SU-DHL-6 (cell line): Measurements from ENCODE around the gene MATCAP1.

Source experiments
- H2AFZ ChIP-seq: fragments of 200-600 bp; sonication (generic); 2 replicates; pipeline ENCODE4 v1.6.1; 2014; ENCODE audit warnings: low read depth, mild to moderate bottlenecking, moderate library complexity, mixed read lengths, antibody characterized with exemption, low read length; ENCODE audit not compliant: severe bottlenecking
- H3F3A ChIP-seq: fragments of 200-600 bp; shearing (Covaris generic); 2 replicates; pipeline ENCODE4 v1.6.0; 2016; ENCODE audit warnings: antibody characterized with exemption, mild to moderate bottlenecking; ENCODE audit not compliant: insufficient read depth
- H3K27ac ChIP-seq: fragments of 200-600 bp; sonication (generic); 2 replicates; pipeline ENCODE4 v1.5.1; 2016; ENCODE audit warnings: low read depth, mild to moderate bottlenecking, low read length, moderate library complexity, mixed read lengths
- H3K27me3 ChIP-seq: fragments of 200-600 bp; sonication (generic), shearing (Covaris generic); 2 replicates; pipeline ENCODE4 v1.6.0; 2014; ENCODE audit warnings: mild to moderate bottlenecking, low read length
- H3K36me3 ChIP-seq: fragments of 200-600 bp; sonication (generic); 2 replicates; pipeline ENCODE4 v1.6.1; 2014; ENCODE audit warnings: mild to moderate bottlenecking, low read length, mixed read lengths
- H3K4me2 ChIP-seq: fragments of 300-600, 200-600 bp; shearing (Covaris generic), sonication (generic); 2 replicates; pipeline ENCODE4 v1.6.0; 2014; ENCODE audit warnings: low read length, low read depth, mild to moderate bottlenecking; ENCODE audit not compliant: poor library complexity, severe bottlenecking
- H3K4me3 ChIP-seq: fragments of 200-600 bp; sonication (generic); 2 replicates; pipeline ENCODE4 v1.5.1; 2014; ENCODE audit warnings: antibody characterized with exemption, low read length, mild to moderate bottlenecking, mixed read lengths; ENCODE audit not compliant: insufficient read depth, poor library complexity, severe bottlenecking
- H3K79me2 ChIP-seq: fragments of 200-600 bp; sonication (generic); 2 replicates; pipeline ENCODE4 v1.6.1; 2014; ENCODE audit warnings: mild to moderate bottlenecking, low read length, moderate library complexity; ENCODE audit not compliant: insufficient read depth
- H3K9ac ChIP-seq: fragments of 200-600 bp; sonication (generic); 2 replicates; pipeline ENCODE4 v1.7.0; 2014; ENCODE audit warnings: mild to moderate bottlenecking, low read length
- H3K9me2 ChIP-seq: fragments of 200-600 bp; sonication (generic); replicated peaks from 2 replicates; pipeline ENCODE4 v1.6.1; 2014; ENCODE audit warnings: low read length; ENCODE audit not compliant: insufficient read depth
- H3K9me3 ChIP-seq: fragments of 200-600 bp; sonication (generic); 2 replicates; pipeline ENCODE4 v1.6.1; 2014; ENCODE audit warnings: low read length, mixed read lengths; ENCODE audit not compliant: insufficient read depth
- H4K20me1 ChIP-seq: fragments of 200-600 bp; sonication (generic); 2 replicates; pipeline ENCODE4 v1.6.1; 2014; ENCODE audit warnings: low read depth, mild to moderate bottlenecking, antibody characterized with exemption, low read length, moderate library complexity, mixed read lengths
- EZH2phosphoT487 ChIP-seq: fragments of 200-600 bp; sonication (generic), shearing (Covaris generic); conservative IDR thresholded peaks from 2 replicates; pipeline ENCODE4 v1.6.1; 2018; ENCODE audit warnings: mild to moderate bottlenecking, antibody characterized with exemption, low read length, moderate library complexity, mixed read lengths
- TF ChIP-seq, protein P1 (sequence below): fragments of 200-600 bp; sonication (generic); IDR thresholded peaks from one replicate; pipeline ENCODE4 v1.5.1; 2017; ENCODE audit warnings: antibody characterized with exemption, mild to moderate bottlenecking, low read length, moderate library complexity; ENCODE audit not compliant: insufficient read depth, poor library complexity, severe bottlenecking

MATCAP1 gene

GRCh38 chr16:67129422-67129821, 54.3 kb downstream of the MATCAP1 start:
- Histone ChIP-seq H3K27ac (no peak overlapping the region), H3K4me2 (no peak overlapping the region), H4K20me1 (no peaks in the 10 kb centered on the region), H3K36me3 (0 out of 2 replicates have a peak, but pooled peaks cover 3% of the 10 kb centered on the region), H3K9ac (no peak overlapping the region), H3K9me2 (no peaks in the 10 kb centered on the region), H3K9me3 (no peaks in the 10 kb centered on the region), H3K27me3 (no peaks in the 10 kb centered on the region), H2AFZ (no peak overlapping the region), H3K4me3 (no peak overlapping the region), H3K79me2 (no peaks in the 10 kb centered on the region), H3F3A (no peaks in the 10 kb centered on the region)
- TF ChIP-seq EZH2phosphoT487: no peak
- TF ChIP-seq, protein P1, sequence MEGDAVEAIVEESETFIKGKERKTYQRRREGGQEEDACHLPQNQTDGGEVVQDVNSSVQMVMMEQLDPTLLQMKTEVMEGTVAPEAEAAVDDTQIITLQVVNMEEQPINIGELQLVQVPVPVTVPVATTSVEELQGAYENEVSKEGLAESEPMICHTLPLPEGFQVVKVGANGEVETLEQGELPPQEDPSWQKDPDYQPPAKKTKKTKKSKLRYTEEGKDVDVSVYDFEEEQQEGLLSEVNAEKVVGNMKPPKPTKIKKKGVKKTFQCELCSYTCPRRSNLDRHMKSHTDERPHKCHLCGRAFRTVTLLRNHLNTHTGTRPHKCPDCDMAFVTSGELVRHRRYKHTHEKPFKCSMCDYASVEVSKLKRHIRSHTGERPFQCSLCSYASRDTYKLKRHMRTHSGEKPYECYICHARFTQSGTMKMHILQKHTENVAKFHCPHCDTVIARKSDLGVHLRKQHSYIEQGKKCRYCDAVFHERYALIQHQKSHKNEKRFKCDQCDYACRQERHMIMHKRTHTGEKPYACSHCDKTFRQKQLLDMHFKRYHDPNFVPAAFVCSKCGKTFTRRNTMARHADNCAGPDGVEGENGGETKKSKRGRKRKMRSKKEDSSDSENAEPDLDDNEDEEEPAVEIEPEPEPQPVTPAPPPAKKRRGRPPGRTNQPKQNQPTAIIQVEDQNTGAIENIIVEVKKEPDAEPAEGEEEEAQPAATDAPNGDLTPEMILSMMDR: no peak

DNA sequence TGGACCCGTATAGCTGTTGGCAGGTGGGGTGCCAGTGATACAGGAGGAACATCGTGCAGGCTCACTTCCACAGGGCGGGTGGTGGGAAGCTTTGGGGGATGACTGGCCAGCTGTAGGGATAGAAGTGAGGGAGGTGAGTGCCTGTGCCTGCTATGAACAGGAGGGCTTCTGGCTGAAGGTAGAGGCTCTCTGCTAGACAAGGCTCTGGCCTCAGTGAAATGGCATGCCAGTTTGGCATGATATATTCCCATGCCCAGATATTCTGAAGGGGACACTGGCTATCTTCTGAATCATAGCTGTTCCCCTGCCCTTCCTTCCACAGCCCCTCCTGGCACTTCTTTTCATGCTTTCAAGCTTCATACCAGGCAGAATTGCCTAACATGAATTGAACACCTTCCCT, 54.9 kb downstream of the MATCAP1 start:
- Histone ChIP-seq H3K4me2 (no peak overlapping the region), H3K9ac (no peak overlapping the region), H3K9me3 (no peaks in the 10 kb centered on the region), H4K20me1 (no peaks in the 10 kb centered on the region), H3K27ac (no peak overlapping the region), H3K79me2 (no peaks in the 10 kb centered on the region), H3K9me2 (no peaks in the 10 kb centered on the region), H3K4me3 (no peak overlapping the region), H2AFZ (no peak overlapping the region), H3K27me3 (no peaks in the 10 kb centered on the region), H3K36me3 (0 out of 2 replicates have a peak, but pooled peaks cover 3% of the 10 kb centered on the region), H3F3A (no peaks in the 10 kb centered on the region)
- no peak for TF ChIP-seq EZH2phosphoT487
- TF ChIP-seq, protein P1: no peak

- H3K4me2 ChIP-seq: no peak overlapping the region
Measured at GRCh38 chr16:67128417-67128816, 55.3 kb downstream of the MATCAP1 start.

More at GRCh38 chr16:67128417-67128816, 55.3 kb downstream of the MATCAP1 start:
- no peaks in the 10 kb centered on the region for H3K9me2 ChIP-seq
- no peak overlapping the region for H3K4me3 ChIP-seq
- 0 out of 2 replicates have a peak, but pooled peaks cover 3% of the 10 kb centered on the region for H3K36me3 ChIP-seq
- no peaks in the 10 kb centered on the region for H3F3A ChIP-seq
- H3K79me2 ChIP-seq: no peaks in the 10 kb centered on the region
- no peaks in the 10 kb centered on the region for H4K20me1 ChIP-seq
- H2AFZ ChIP-seq: no peak overlapping the region
- no peak for TF ChIP-seq EZH2phosphoT487
- TF ChIP-seq, protein P1: no peak
- no peak overlapping the region for H3K9ac ChIP-seq
- H3K27me3 ChIP-seq: no peaks in the 10 kb centered on the region
- no peak overlapping the region for H3K27ac ChIP-seq
- H3K9me3 ChIP-seq: no peaks in the 10 kb centered on the region
